Hepatocyte (in vitro differentiated cells): Measurements from ENCODE around the gene SGO1. TPM values are rescaled to one million over a fixed set of nuclear protein-coding genes. Genes with fewer than 3 reads are reported as not detected.

Experiments used
- DNase-seq: peaks from one replicate; pipeline ENCODE4 v3.0.0-alpha.2; 2016; ENCODE audit warnings: low spot score
- H2AFZ ChIP-seq: fragments of 200-600 bp; sonication (generic); 2 replicates; pipeline ENCODE4 v1.6.0; 2016; ENCODE audit warnings: antibody characterized with exemption, mild to moderate bottlenecking
- H3K27ac ChIP-seq: fragments of 200-600 bp; sonication (generic); 2 replicates; pipeline ENCODE4 v1.5.1; 2016; ENCODE audit warnings: mild to moderate bottlenecking
- H3K27me3 ChIP-seq: fragments of 200-600 bp; sonication (generic); 2 replicates; pipeline ENCODE4 v1.6.1; 2016
- H3K36me3 ChIP-seq: fragments of 200-600 bp; sonication (generic); replicated peaks from 2 replicates; pipeline ENCODE4 v1.5.1; 2016; ENCODE audit warnings: low read depth; ENCODE audit not compliant: insufficient read depth
- H3K4me1 ChIP-seq: fragments of 200-600 bp; sonication (generic); 2 replicates; pipeline ENCODE4 v1.5.1; 2016; ENCODE audit warnings: mild to moderate bottlenecking, moderate library complexity; ENCODE audit not compliant: insufficient read depth
- H3K4me2 ChIP-seq: fragments of 200-600 bp; sonication (generic); 2 replicates; pipeline ENCODE4 v1.6.0; 2016
- H3K4me3 ChIP-seq: fragments of 200-600 bp; sonication (generic); 2 replicates; pipeline ENCODE4 v1.5.1; 2016; ENCODE audit warnings: mild to moderate bottlenecking
- H3K79me2 ChIP-seq: fragments of 200-600 bp; sonication (generic); 2 replicates; pipeline ENCODE4 v1.6.0; 2017; ENCODE audit warnings: mild to moderate bottlenecking
- H3K9me2 ChIP-seq: fragments of 200-600 bp; sonication (generic); replicated peaks from 2 replicates; pipeline ENCODE4 v1.6.0; 2017; ENCODE audit warnings: mild to moderate bottlenecking; ENCODE audit not compliant: insufficient read depth
- H3K9me3 ChIP-seq: fragments of 200-600 bp; sonication (generic); 2 replicates; pipeline ENCODE4 v1.5.1; 2016; ENCODE audit warnings: low read depth, mild to moderate bottlenecking
- H4K20me1 ChIP-seq: fragments of 200-600 bp; sonication (generic); 2 replicates; pipeline ENCODE4 v1.6.0; 2016; ENCODE audit warnings: mild to moderate bottlenecking; ENCODE audit not compliant: insufficient read depth, poor library complexity, severe bottlenecking
- CTCF ChIP-seq: fragments of 200-600 bp; sonication (generic); IDR thresholded peaks from 2 replicates; pipeline ENCODE4 v1.5.1; 2016; ENCODE audit warnings: antibody characterized with exemption, mild to moderate bottlenecking; ENCODE audit not compliant: poor library complexity
- EZH2 ChIP-seq: fragments of 200-600 bp; sonication (generic); IDR thresholded peaks from 2 replicates; pipeline ENCODE4 v1.6.1; 2016; ENCODE audit warnings: antibody characterized with exemption, mild to moderate bottlenecking, borderline replicate concordance
- EZH2phosphoT487 ChIP-seq: fragments of 200-600 bp; sonication (generic); IDR thresholded peaks from one replicate; pipeline ENCODE4 v1.6.1; 2018; ENCODE audit warnings: antibody characterized with exemption, mild to moderate bottlenecking, low read depth, moderate library complexity; ENCODE audit not compliant: unreplicated experiment, severe bottlenecking
- WGBS: methylation state at CpG from one replicate; pipeline ENCODE4 v1.1.6; 2016; ENCODE audit warnings: low lambda C conversion rate; ENCODE audit errors: missing lambda C conversion rate; 5-methylcytosine and 5-hydroxymethylcytosine counted together
- polyA plus RNA-seq: library from polyadenylated mRNA; unstranded; fragments of >200 nt; fragmentation: Nextera tagmentation; extraction: Ambion mirVana; gene quantifications from 2 replicates; pipeline ENCODE4 v1.2.1, GENCODE V29; 2016
- total RNA-seq: library from RNA; depleted of rRNA; stranded (reverse); fragments of >200 nt; gene quantifications from 2 replicates; pipeline ENCODE4 v1.2.3, GENCODE V29; 2014

The SGO1 gene
- total and polyA plus RNA-seq, 2 experiments from 2014 or later, result 5.8 to 6.7 TPM

DNA sequence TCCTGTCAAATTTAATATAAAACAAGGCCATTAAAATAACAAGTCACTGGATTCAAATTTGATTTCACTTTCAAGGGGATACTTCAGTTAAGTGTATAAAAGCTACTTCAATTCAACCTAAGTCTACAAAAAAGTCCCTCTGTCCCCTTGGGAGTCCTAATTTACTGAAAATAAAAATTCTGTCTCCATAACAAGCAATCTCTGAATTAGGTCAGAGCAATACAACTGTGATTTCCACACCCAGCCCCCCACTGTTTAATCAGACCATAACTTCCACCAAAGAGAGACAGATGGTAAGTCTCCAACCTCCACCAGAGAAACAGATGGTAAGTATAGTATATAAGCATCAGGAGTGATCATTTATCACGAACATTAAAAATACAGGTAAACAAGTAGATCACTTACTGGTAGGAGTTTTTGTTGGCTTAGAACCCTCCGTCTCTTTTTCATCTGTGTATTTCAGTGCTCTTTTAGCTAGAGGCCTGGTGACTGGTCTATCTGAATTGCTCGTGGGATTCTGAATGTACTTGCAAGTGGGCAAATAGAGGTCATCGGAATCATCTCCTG, 12.1 kb downstream of the SGO1 start:
- no peaks in the 10 kb centered on the region for H3K9me2 ChIP-seq
- no peak overlapping the region for H3K4me2 ChIP-seq
- H3K79me2 ChIP-seq, result no peaks in the 10 kb centered on the region
- no peak overlapping the region for H3K27ac ChIP-seq
- no peak overlapping the region for H3K4me3 ChIP-seq
- no peaks in the 10 kb centered on the region for H3K36me3 ChIP-seq
- no peak overlapping the region for H2AFZ ChIP-seq
- no peaks in the 10 kb centered on the region for H3K9me3 ChIP-seq
- H3K27me3 ChIP-seq, result no peaks in the 10 kb centered on the region
- H4K20me1 ChIP-seq, result no peaks in the 10 kb centered on the region
- no peaks in the 10 kb centered on the region for H3K4me1 ChIP-seq
- TF ChIP-seq EZH2 (no peak), CTCF (no peak), EZH2phosphoT487 (no peak)
- WGBS, result 86% methylated on average over 4 of the region's 4 CpGs
- DNase-seq, result no peak

- no peak overlapping the region for H2AFZ ChIP-seq
- H3K4me3 ChIP-seq, result no peak overlapping the region
- DNase-seq, result no peak
- no peak overlapping the region for H3K27ac ChIP-seq
- H3K4me1 ChIP-seq, result no peaks in the 10 kb centered on the region
- 88% methylated on average over 2 of the region's 2 CpGs for WGBS
- no peak for TF ChIP-seq EZH2phosphoT487
- no peak for TF ChIP-seq CTCF
- TF ChIP-seq EZH2, result no peak
- no peaks in the 10 kb centered on the region for H3K79me2 ChIP-seq
- no peaks in the 10 kb centered on the region for H3K27me3 ChIP-seq
- H3K4me2 ChIP-seq, result no peak overlapping the region
- no peaks in the 10 kb centered on the region for H4K20me1 ChIP-seq
- H3K9me2 ChIP-seq, result no peaks in the 10 kb centered on the region
- no peaks in the 10 kb centered on the region for H3K36me3 ChIP-seq
- H3K9me3 ChIP-seq, result no peaks in the 10 kb centered on the region
These were observed 24.3 kb downstream of the SGO1 start for GRCh38 chr3:20161714-20162113.

DNA sequence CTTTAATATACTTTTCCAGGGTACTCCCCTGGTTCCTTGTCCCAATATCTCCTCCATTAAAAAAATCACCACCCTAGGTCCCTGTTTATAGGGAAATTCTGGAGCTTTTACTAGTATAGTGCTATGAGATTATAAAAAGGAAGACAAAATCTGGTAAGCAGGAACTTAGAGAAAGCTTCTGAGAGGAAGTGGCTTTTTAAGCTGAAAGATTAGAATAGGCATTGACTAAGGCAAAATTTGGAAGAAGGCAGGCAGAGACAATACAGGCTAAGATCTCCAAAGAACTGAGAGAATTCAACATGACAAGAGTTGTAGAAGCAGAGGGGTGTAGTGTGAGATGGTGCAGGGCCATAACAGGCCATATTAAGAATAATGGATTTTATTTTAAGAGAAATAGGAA, 25.8 kb downstream of the SGO1 start:
- H3K36me3 ChIP-seq, result no peaks in the 10 kb centered on the region
- no peak for DNase-seq
- no peak overlapping the region for H2AFZ ChIP-seq
- H3K9me2 ChIP-seq, result no peaks in the 10 kb centered on the region
- H3K9me3 ChIP-seq, result no peaks in the 10 kb centered on the region
- H3K27me3 ChIP-seq, result no peaks in the 10 kb centered on the region
- no peak overlapping the region for H3K4me3 ChIP-seq
- TF ChIP-seq EZH2 (no peak), EZH2phosphoT487 (no peak), CTCF (no peak)
- no peak overlapping the region for H3K4me2 ChIP-seq
- no peaks in the 10 kb centered on the region for H3K79me2 ChIP-seq
- H3K4me1 ChIP-seq, result no peaks in the 10 kb centered on the region
- no peaks in the 10 kb centered on the region for H4K20me1 ChIP-seq
- no peak overlapping the region for H3K27ac ChIP-seq

- no peaks in the 10 kb centered on the region for H3K27me3 ChIP-seq
- no peak overlapping the region for H3K4me3 ChIP-seq
- H3K36me3 ChIP-seq, result no peaks in the 10 kb centered on the region
- no peak overlapping the region for H3K27ac ChIP-seq
- H3K4me1 ChIP-seq, result no peaks in the 10 kb centered on the region
- no peaks in the 10 kb centered on the region for H4K20me1 ChIP-seq
- TF ChIP-seq EZH2phosphoT487, result no peak
- no peak for TF ChIP-seq EZH2
- no peaks in the 10 kb centered on the region for H3K9me3 ChIP-seq
- no peaks in the 10 kb centered on the region for H3K79me2 ChIP-seq
- 93% methylated on average over 4 of the region's 4 CpGs for WGBS
- no peak overlapping the region for H2AFZ ChIP-seq
- no peak for DNase-seq
- no peaks in the 10 kb centered on the region for H3K9me2 ChIP-seq
- H3K4me2 ChIP-seq, result no peak overlapping the region
These were observed 31.1 kb downstream of the SGO1 start for GRCh38 chr3:20154928-20155327.
